VCaP (cell line): ENCODE data around the gene DNAH17.

ENCODE experiments used
- H3K27ac ChIP-seq: fragments of 450-650 bp; 2 replicates; pipeline ENCODE4 v1.5.1; 2017
- CTCF ChIP-seq: fragments of 450-650 bp; conservative IDR thresholded peaks from 2 replicates; pipeline ENCODE4 v1.5.1; 2017; ENCODE audit warnings: mild to moderate bottlenecking, moderate library complexity

Gene DNAH17

GRCh38 chr17:78401246-78401645 is 175.9 kb downstream of the DNAH17 start:
- no peak for TF ChIP-seq CTCF
- H3K27ac ChIP-seq: no peak overlapping the region

GRCh38 chr17:78400581-78401240 is 176.5 kb downstream of the DNAH17 start:
- H3K27ac ChIP-seq: no peak overlapping the region
- no peak for TF ChIP-seq CTCF

GRCh38 chr17:78399693-78400144 is 177.5 kb downstream of the DNAH17 start:
- no peak overlapping the region for H3K27ac ChIP-seq
- no peak for TF ChIP-seq CTCF

- H3K27ac ChIP-seq: no peak overlapping the region
- no peak for TF ChIP-seq CTCF
Measured at GRCh38 chr17:78399028-78399692, 178.0 kb downstream of the DNAH17 start.

- peak overlapping the region; percentile 54; the same call in 1 of the 2 replicates for H3K27ac ChIP-seq
- no peak for TF ChIP-seq CTCF
Measured at GRCh38 chr17:78398390-78398789, 178.8 kb downstream of the DNAH17 start.

GRCh38 chr17:78397681-78398101 is 179.5 kb downstream of the DNAH17 start:
- H3K27ac ChIP-seq: peak overlapping the region; percentile 54
- no peak for TF ChIP-seq CTCF

- peak overlapping the region; percentile 54 for H3K27ac ChIP-seq
- TF ChIP-seq CTCF: no peak
Measured at GRCh38 chr17:78396441-78397337, 180.5 kb downstream of the DNAH17 start.
